Measurements from ENCODE around the gene SLC35G6.
A peak's percentile ranks its signal among the peaks of the same experiment; 100 is the strongest.
"Not testable (repeated sequence)": the region's sequence is repeated elsewhere in the genome, so short reads cannot be mapped to it uniquely, and the experiment has no call there.

Gene SLC35G6

GRCh38 chr17:7479213-7480088, 1.8 kb upstream of the SLC35G6 start, which contains the start of gene ZBTB4:
Gene ZBTB4 (minus strand): TSS chr17:7479631. CDS start chr17:7466801, 12,830 bp downstream.
- peak; percentile 73 to 79 for DNase-seq

GRCh38 chr17:7480089-7480384, 1.2 kb upstream of the SLC35G6 start:
- no peak for DNase-seq

GRCh38 chr17:7481842-7482741, 846 bp downstream of the SLC35G6 start:
- not testable (repeated sequence) for DNase-seq

GRCh38 chr17:7482742-7483088, 1.5 kb downstream of the SLC35G6 start:
- not testable (repeated sequence) for DNase-seq

GRCh38 chr17:7483255-7484066, 2.2 kb downstream of the SLC35G6 start:
- DNase-seq = peak; percentile 95 to 96

- peak; percentile 98 to 99 for DNase-seq
Measured at GRCh38 chr17:7484067-7484918, 3.0 kb downstream of the SLC35G6 start, which contains the start of gene POLR2A. Gene POLR2A (plus strand): TSS chr17:7484366.

GRCh38 chr17:7484919-7485377, 3.7 kb downstream of the SLC35G6 start:
- DNase-seq = no peak

GRCh38 chr17:7486181-7486580, 4.9 kb downstream of the SLC35G6 start:
- DNase-seq = no peak

GRCh38 chr17:7490144-7490543, 8.9 kb downstream of the SLC35G6 start:
- no peak for DNase-seq

GRCh38 chr17:7491583-7491982, 10.3 kb downstream of the SLC35G6 start:
- no peak for DNase-seq

GRCh38 chr17:7493941-7494340, 12.7 kb downstream of the SLC35G6 start:
- DNase-seq = no peak

GRCh38 chr17:7495906-7496434, 14.7 kb downstream of the SLC35G6 start:
- DNase-seq = no peak

GRCh38 chr17:7496470-7497183, 15.4 kb downstream of the SLC35G6 start:
- no peak for DNase-seq

GRCh38 chr17:7497228-7497627, 16.0 kb downstream of the SLC35G6 start:
- no peak for DNase-seq

GRCh38 chr17:7497636-7498035, 16.4 kb downstream of the SLC35G6 start:
- DNase-seq = no peak

GRCh38 chr17:7499161-7499560, 17.9 kb downstream of the SLC35G6 start:
- DNase-seq = no peak

GRCh38 chr17:7501729-7502128, 20.5 kb downstream of the SLC35G6 start:
- no peak for DNase-seq

GRCh38 chr17:7502171-7502847, 21.1 kb downstream of the SLC35G6 start:
- DNase-seq = no peak

GRCh38 chr17:7502987-7503386, 21.7 kb downstream of the SLC35G6 start:
- no peak for DNase-seq

GRCh38 chr17:7503521-7503920, 22.3 kb downstream of the SLC35G6 start:
- no peak for DNase-seq
